ENCODE measurements around the gene SLC39A12. TPM values are rescaled to one million over a fixed set of nuclear protein-coding genes. Genes with fewer than 3 reads are reported as not detected.
"Not testable (repeated sequence)": the region's sequence is repeated elsewhere in the genome, so short reads cannot be mapped to it uniquely, and the experiment has no call there.

Gene SLC39A12
- total and polyA plus RNA-seq, 2 of the 4 experiments (the other 2 are of a cell fraction) = not detected

- H4K20me1 ChIP-seq (ENCODE audit: insufficient read depth, low read length); H3K27me3 ChIP-seq (ENCODE audit: control insufficient read depth, insufficient read depth, low read length); in situ Hi-C loops (cut with MboI; ENCODE audit: low sequenced_read_pairs); H3K79me1 ChIP-seq (ENCODE audit: low read depth in 1 of 2, low read length in 2 of 2); POLR2A ChIA-PET (ENCODE audit: unreplicated experiment); H3K36me3 ChIP-seq (ENCODE audit: control insufficient read depth, insufficient read depth, low read length); H2AFZ ChIP-seq (replicated peaks; ENCODE audit: low read length, poor library complexity); dilution Hi-C loops (cut with HindIII; ENCODE audit: low sequenced_read_pairs, unreplicated experiment); DNase-seq; H3K56ac ChIP-seq (ENCODE audit: extremely low read depth, insufficient read depth, low read length); H2BK20ac ChIP-seq (ENCODE audit: low read depth, low read length); H2AK5ac ChIP-seq (ENCODE audit: low read depth, low read length); H3K9ac ChIP-seq (ENCODE audit: low read depth, low read length); H2AK9ac ChIP-seq (replicated peaks; ENCODE audit: low read depth, low read length, poor library complexity); H2BK120ac ChIP-seq (ENCODE audit: low read depth, low read length); H3K23ac ChIP-seq (ENCODE audit: low read depth, low read length); H3K18ac ChIP-seq (ENCODE audit: low read depth, low read length); H3K9me3 ChIP-seq (ENCODE audit: control insufficient read depth, insufficient read depth, low read length); ATAC-seq (ENCODE audit: low read depth); H4K5ac ChIP-seq (ENCODE audit: low read depth, low read length); H3K4ac ChIP-seq (ENCODE audit: low read depth, low read length); H3K4me2 ChIP-seq (ENCODE audit: low read depth, low read length); BruUV-seq (replicated peaks); H3K14ac ChIP-seq (replicated peaks; ENCODE audit: low read depth, low read length); CTCF ChIA-PET; H3K4me1 ChIP-seq (ENCODE audit: control insufficient read depth, insufficient read depth, low read length); H3K9me1 ChIP-seq (ENCODE audit: insufficient read depth, low read length); intact Hi-C loops (cut with micrococcal nuclease); H3K27ac ChIP-seq (ENCODE audit: insufficient read depth, low read length); H3K4me3 ChIP-seq (ENCODE audit: insufficient read depth, low read depth, low read length); H2BK5ac ChIP-seq (ENCODE audit: low read depth, low read length, poor library complexity, severe bottlenecking); H2BK15ac ChIP-seq (ENCODE audit: low read depth, low read length); H4K8ac ChIP-seq (ENCODE audit: low read depth in 2 of 2, low read length in 2 of 2); H4K91ac ChIP-seq (ENCODE audit: insufficient read depth, low read depth, low read length): not testable (repeated sequence)
- WGBS, 2 experiments (ENCODE audit: extremely low coverage in 2 of 2, insufficient read length in 1 of 2) = 83% methylated on average over 4 of the region's 7 CpGs; no CpG with 5 or more reads in 1 of the 2 experiments
These were observed 1.4 kb upstream of the SLC39A12 start for GRCh38 chr10:17950269-17950668.
